DND-41 (cell line): ENCODE data around the gene PPP4R1.

Experiments used
- ATAC-seq: fragments of 200-7000 bp; cut with Tn5 transposase; 3 replicates; pipeline ENCODE4 v1.9.1; 2021; ENCODE audit warnings: low read depth; ENCODE audit not compliant: insufficient read depth
- DNase-seq: peaks from one replicate; pipeline ENCODE4 v3.0.0-alpha.2; 2020
- H2AFZ ChIP-seq: 2 replicates; pipeline ENCODE4 v1.6.0; 2012; ENCODE audit warnings: low read depth, low read length
- H3K27ac ChIP-seq: 2 replicates; pipeline ENCODE4 v1.5.1; 2012; ENCODE audit warnings: low read length, inconsistent platforms
- H3K27me3 ChIP-seq: fragments of 200-600 bp; sonication (generic); 2 replicates; pipeline ENCODE4 v1.6.0; 2012; ENCODE audit warnings: low read length, mild to moderate bottlenecking, inconsistent platforms; ENCODE audit not compliant: insufficient read depth, poor library complexity
- H3K36me3 ChIP-seq: 2 replicates; pipeline ENCODE4 v1.5.1; 2012; ENCODE audit warnings: low read length, inconsistent platforms; ENCODE audit not compliant: insufficient read depth
- H3K4me1 ChIP-seq: 2 replicates; pipeline ENCODE4 v1.5.1; 2012; ENCODE audit warnings: mild to moderate bottlenecking, low read length; ENCODE audit not compliant: insufficient read depth
- H3K4me2 ChIP-seq: 2 replicates; pipeline ENCODE4 v1.6.0; 2012; ENCODE audit warnings: mild to moderate bottlenecking, moderate library complexity, low read length, inconsistent platforms; ENCODE audit not compliant: insufficient read depth
- H3K4me3 ChIP-seq, 2 experiments: fragments of 200-600 bp in 1 of 2; shearing (Covaris generic) in 1 of 2; 2 replicates each; pipeline ENCODE4 v1.5.1; 2012 to 2016; ENCODE audit warnings: inconsistent platforms in 2 of 2, low read length in 2 of 2, mild to moderate bottlenecking in 2 of 2, low read depth in 1 of 2, moderate library complexity in 1 of 2
- H3K79me2 ChIP-seq: 2 replicates; pipeline ENCODE4 v1.6.0; 2012; ENCODE audit warnings: low read length, inconsistent platforms; ENCODE audit not compliant: insufficient read depth
- H3K9ac ChIP-seq: 2 replicates; pipeline ENCODE4 v1.6.0; 2012; ENCODE audit warnings: low read depth, mild to moderate bottlenecking, inconsistent platforms, low read length, moderate library complexity
- H3K9me3 ChIP-seq: 2 replicates; pipeline ENCODE4 v1.5.1; 2012; ENCODE audit warnings: low read length, moderate library complexity, mild to moderate bottlenecking, inconsistent platforms; ENCODE audit not compliant: insufficient read depth, severe bottlenecking
- H4K20me1 ChIP-seq: 2 replicates; pipeline ENCODE4 v1.6.0; 2012; ENCODE audit warnings: low read length; ENCODE audit not compliant: insufficient read depth
- CTCF ChIP-seq: IDR thresholded peaks from 2 replicates; pipeline ENCODE4 v1.5.1; 2012; ENCODE audit warnings: borderline replicate concordance, low read length, moderate library complexity, mild to moderate bottlenecking; ENCODE audit not compliant: poor library complexity, severe bottlenecking; ENCODE audit errors: extremely low read depth
- EZH2 ChIP-seq: IDR thresholded peaks from 3 replicates; pipeline ENCODE4 v1.6.1; 2012; ENCODE audit warnings: borderline replicate concordance, low read depth, mild to moderate bottlenecking, moderate library complexity, low read length, inconsistent platforms; ENCODE audit not compliant: severe bottlenecking

Gene PPP4R1

DNA sequence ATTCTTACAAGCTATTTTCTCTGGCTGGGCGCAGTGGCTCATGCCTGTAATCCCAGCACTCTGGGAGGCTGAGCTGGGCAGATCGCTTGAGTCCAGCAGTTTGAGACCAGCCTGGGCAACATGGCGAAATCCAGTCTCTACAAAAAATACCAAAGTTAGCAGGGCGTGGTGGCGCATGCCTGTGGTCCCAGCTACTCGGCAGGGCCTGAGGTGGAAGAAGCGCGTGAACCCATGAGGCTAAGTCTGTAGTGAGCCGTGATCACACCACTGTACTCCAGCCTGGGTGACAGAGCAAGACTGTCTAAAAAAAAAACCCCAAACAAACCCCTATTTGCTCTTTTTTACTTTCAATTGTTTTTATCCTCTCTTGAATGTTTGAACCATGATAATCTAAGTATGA, 37.0 kb downstream of the PPP4R1 start:
- no peak overlapping the region for H2AFZ ChIP-seq
- H3K27me3 ChIP-seq, result no peaks in the 10 kb centered on the region
- no peaks in the 10 kb centered on the region; the same call in 1 of the 2 replicates for H3K79me2 ChIP-seq
- no peaks in the 10 kb centered on the region for H3K9me3 ChIP-seq
- DNase-seq (no peak), ATAC-seq (no peak)
- TF ChIP-seq EZH2 (no peak), CTCF (no peak)
- no peak overlapping the region for H3K27ac ChIP-seq
- H3K9ac ChIP-seq, result no peak overlapping the region
- no peaks in the 10 kb centered on the region for H3K4me1 ChIP-seq
- H3K36me3 ChIP-seq, result peaks cover 79% of the 10 kb centered on the region
- H4K20me1 ChIP-seq, result peaks cover 3% of the 10 kb centered on the region; the same call in 1 of the 2 replicates
- no peak overlapping the region for H3K4me2 ChIP-seq
- no peak overlapping the region for H3K4me3 ChIP-seq

DNA sequence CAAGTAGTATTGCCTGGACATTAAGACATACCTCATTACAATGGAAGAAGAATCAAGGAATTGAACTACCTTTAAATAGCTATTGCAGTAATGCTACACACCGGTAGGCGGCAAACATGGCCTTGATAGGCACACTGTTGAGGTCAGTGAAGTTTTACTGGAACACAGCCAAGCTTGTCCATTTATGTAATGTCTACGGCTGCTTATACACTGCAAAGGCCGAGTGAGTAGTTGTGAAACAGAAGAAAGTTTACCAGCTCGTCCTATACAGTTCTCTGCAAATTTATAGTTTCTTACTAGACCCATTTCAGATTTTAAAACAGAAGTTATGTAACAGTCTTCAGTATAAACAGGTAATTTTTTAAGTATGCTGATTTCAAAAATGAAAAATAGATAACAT, 38.8 kb downstream of the PPP4R1 start:
- no peaks in the 10 kb centered on the region for H3K9me3 ChIP-seq
- H3K4me1 ChIP-seq, result no peaks in the 10 kb centered on the region
- H3K9ac ChIP-seq, result no peak overlapping the region
- H3K27ac ChIP-seq, result no peak overlapping the region
- TF ChIP-seq EZH2 (no peak), CTCF (no peak)
- no peak for ATAC-seq
- H2AFZ ChIP-seq, result no peak overlapping the region
- H3K79me2 ChIP-seq, result no peaks in the 10 kb centered on the region
- H3K27me3 ChIP-seq, result no peaks in the 10 kb centered on the region
- 0 out of 2 replicates have a peak, but pooled peaks cover under 1% of the 10 kb centered on the region for H4K20me1 ChIP-seq
- H3K36me3 ChIP-seq, result peaks cover 79% of the 10 kb centered on the region
- H3K4me2 ChIP-seq, result no peak overlapping the region
- H3K4me3 ChIP-seq, result no peak overlapping the region
- DNase-seq, result no peak

- no peaks in the 10 kb centered on the region for H3K79me2 ChIP-seq
Observed at GRCh38 chr18:9574473-9575115, 39.8 kb downstream of the PPP4R1 start.

More at GRCh38 chr18:9574473-9575115, 39.8 kb downstream of the PPP4R1 start:
- H3K9me3 ChIP-seq, result no peaks in the 10 kb centered on the region
- H4K20me1 ChIP-seq, result no peaks in the 10 kb centered on the region
- H3K36me3 ChIP-seq, result peaks cover 79% of the 10 kb centered on the region
- no peak overlapping the region for H2AFZ ChIP-seq
- H3K27me3 ChIP-seq, result no peaks in the 10 kb centered on the region
- no peak overlapping the region for H3K4me3 ChIP-seq
- no peak overlapping the region for H3K27ac ChIP-seq
- H3K4me1 ChIP-seq, result no peaks in the 10 kb centered on the region
- H3K4me2 ChIP-seq, result no peak overlapping the region
- no peak for DNase-seq
- ATAC-seq, result no peak
- H3K9ac ChIP-seq, result no peak overlapping the region
- TF ChIP-seq CTCF (no peak), EZH2 (no peak)
